Gastrocnemius medialis (tissue), 4 donors: ENCODE measurements around the gene PRPS2.

Source experiments
- POLR2A ChIP-seq, 2 donors: fragments of 450-650 bp; IDR thresholded peaks; one replicate each; pipeline ENCODE4 v1.6.1; 2017; ENCODE audit warnings: antibody characterized with exemption in 2 of 2, mild to moderate bottlenecking in 2 of 2, moderate library complexity in 2 of 2
- TF ChIP-seq, protein P1 (sequence below), 5 experiments: fragments of 450-650 bp in 3 of 5; fragments of 200-600 bp in 2 of 5; sonication (generic) in 2 of 5; IDR thresholded peaks in 4 of 5; conservative IDR thresholded peaks in 1 of 5; 1 replicate in 4 of 5; 2 replicates in 1 of 5; pipeline ENCODE4 v1.5.1; 2016 to 2019; ENCODE audit warnings: antibody characterized with exemption in 5 of 5, mild to moderate bottlenecking in 3 of 5, moderate library complexity in 3 of 5

DNA sequence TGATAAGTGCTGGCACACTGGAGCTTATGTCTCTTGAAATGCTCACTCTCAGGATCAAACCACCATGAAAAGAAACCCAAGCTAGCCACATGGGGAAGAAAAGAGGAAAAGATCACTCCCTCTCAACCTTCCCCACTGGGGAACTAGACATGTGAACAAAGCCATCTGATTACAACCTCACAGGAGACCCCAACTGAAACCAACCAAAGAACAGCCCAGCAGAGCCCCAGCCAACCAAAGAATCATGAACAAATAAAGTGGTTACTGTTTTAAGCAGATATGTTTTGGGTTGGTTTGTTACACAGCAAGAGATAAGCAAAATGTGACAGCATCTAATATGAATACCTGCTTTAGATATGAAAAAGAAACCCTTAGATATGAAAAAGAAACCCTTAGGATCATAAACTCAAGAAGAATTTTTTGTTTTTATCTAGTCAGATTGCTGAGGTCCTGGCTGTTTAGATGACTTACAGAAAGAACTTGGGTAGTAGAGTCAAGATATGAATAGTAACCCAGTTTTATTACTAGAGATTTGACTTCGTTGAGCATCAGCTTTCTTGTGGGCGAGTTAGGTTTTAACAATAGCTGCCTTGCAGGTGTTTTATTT is 52.0 kb downstream of the PRPS2 start:
- TF ChIP-seq, protein P1, sequence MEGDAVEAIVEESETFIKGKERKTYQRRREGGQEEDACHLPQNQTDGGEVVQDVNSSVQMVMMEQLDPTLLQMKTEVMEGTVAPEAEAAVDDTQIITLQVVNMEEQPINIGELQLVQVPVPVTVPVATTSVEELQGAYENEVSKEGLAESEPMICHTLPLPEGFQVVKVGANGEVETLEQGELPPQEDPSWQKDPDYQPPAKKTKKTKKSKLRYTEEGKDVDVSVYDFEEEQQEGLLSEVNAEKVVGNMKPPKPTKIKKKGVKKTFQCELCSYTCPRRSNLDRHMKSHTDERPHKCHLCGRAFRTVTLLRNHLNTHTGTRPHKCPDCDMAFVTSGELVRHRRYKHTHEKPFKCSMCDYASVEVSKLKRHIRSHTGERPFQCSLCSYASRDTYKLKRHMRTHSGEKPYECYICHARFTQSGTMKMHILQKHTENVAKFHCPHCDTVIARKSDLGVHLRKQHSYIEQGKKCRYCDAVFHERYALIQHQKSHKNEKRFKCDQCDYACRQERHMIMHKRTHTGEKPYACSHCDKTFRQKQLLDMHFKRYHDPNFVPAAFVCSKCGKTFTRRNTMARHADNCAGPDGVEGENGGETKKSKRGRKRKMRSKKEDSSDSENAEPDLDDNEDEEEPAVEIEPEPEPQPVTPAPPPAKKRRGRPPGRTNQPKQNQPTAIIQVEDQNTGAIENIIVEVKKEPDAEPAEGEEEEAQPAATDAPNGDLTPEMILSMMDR (IDR thresholded peaks at IDR 0.05 in 4 of 5, conservative IDR thresholded peaks at IDR 0.05 in 1 of 5): no peak
- no peak for TF ChIP-seq POLR2A (IDR thresholded peaks at IDR 0.05)
